ENCODE measurements around the gene MAN1C1.

Gene MAN1C1

DNA sequence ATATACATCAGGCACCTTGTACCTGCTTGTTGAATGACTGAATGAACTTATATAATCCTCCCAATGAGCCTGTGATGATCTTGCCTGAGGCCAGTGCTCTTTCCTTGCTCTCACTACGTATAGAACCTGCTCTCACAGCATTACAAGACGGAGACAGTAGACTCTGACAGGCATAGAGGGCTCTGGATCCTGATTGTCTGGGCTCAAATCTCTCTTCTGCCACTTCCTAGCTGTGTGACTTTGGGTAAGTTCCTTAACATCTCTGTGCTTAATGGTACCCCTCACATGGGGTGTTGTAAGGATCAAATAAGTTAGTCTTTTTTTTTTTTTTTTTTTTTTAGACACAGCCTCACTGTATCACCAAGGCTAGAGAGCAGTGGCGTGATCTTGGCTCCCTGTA lies 4.2 kb upstream of the MAN1C1 start:
- Histone ChIP-seq H2AFZ (ENCODE audit: low read depth, low read length) (no peak overlapping the region), H3K4me1 (ENCODE audit: low read length) (peaks cover 20% of the 10 kb centered on the region), H3K27ac (ENCODE audit: low read length) (no peak overlapping the region), H4K20me1 (ENCODE audit: insufficient read depth, low read length) (no peaks in the 10 kb centered on the region; the same call in 1 of the 2 replicates), H3K27me3 (ENCODE audit: low read depth, low read length) (peaks cover 60% of the 10 kb centered on the region), H3K79me2 (ENCODE audit: low read length) (no peaks in the 10 kb centered on the region), H3K9ac (ENCODE audit: low read length) (no peak overlapping the region), H3K4me2 (ENCODE audit: low read length) (no peak overlapping the region), H3K36me3 (replicated peaks; ENCODE audit: low read depth, low read length) (no peaks in the 10 kb centered on the region), H3K4me3 (ENCODE audit: low read length) (no peak overlapping the region), H3K9me3 (ENCODE audit: insufficient read depth, low read length) (no peaks in the 10 kb centered on the region)
- no peak for TF ChIP-seq EZH2phosphoT487 (IDR thresholded peaks at IDR 0.05; ENCODE audit: low read depth)
- TF ChIP-seq, protein P1, sequence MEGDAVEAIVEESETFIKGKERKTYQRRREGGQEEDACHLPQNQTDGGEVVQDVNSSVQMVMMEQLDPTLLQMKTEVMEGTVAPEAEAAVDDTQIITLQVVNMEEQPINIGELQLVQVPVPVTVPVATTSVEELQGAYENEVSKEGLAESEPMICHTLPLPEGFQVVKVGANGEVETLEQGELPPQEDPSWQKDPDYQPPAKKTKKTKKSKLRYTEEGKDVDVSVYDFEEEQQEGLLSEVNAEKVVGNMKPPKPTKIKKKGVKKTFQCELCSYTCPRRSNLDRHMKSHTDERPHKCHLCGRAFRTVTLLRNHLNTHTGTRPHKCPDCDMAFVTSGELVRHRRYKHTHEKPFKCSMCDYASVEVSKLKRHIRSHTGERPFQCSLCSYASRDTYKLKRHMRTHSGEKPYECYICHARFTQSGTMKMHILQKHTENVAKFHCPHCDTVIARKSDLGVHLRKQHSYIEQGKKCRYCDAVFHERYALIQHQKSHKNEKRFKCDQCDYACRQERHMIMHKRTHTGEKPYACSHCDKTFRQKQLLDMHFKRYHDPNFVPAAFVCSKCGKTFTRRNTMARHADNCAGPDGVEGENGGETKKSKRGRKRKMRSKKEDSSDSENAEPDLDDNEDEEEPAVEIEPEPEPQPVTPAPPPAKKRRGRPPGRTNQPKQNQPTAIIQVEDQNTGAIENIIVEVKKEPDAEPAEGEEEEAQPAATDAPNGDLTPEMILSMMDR (IDR thresholded peaks at IDR 0.05; ENCODE audit: low read depth, low read length): no peak

DNA sequence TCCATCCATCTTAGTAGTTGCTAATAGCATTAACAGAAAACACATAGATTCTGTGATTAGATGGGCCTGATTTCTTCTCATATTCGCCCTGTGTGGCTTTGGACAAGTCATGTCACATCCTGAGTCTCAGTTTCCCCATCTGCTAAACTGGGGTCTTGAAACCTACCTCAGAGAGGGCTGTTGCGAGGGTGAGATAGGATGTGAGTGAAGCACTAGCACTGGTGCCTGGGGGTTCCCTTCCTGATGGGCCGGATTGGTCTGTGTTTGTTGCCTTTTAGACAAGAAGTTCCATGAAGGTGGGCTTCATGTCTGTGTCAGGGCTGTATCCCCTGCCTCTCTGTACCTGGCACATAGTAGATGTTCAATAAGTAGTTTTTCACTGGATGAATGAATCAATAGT lies 3.5 kb upstream of the MAN1C1 start:
- H3K9me3 ChIP-seq (ENCODE audit: insufficient read depth, low read length): no peaks in the 10 kb centered on the region
- H3K36me3 ChIP-seq (replicated peaks; ENCODE audit: low read depth, low read length): no peaks in the 10 kb centered on the region
- no peak overlapping the region for H3K27ac ChIP-seq (ENCODE audit: low read length)
- H3K4me3 ChIP-seq (ENCODE audit: low read length): no peak overlapping the region
- TF ChIP-seq, protein P1 (IDR thresholded peaks at IDR 0.05; ENCODE audit: low read depth, low read length): no peak
- no peak for TF ChIP-seq EZH2phosphoT487 (IDR thresholded peaks at IDR 0.05; ENCODE audit: low read depth)
- no peak overlapping the region for H3K9ac ChIP-seq (ENCODE audit: low read length)
- H3K4me1 ChIP-seq (ENCODE audit: low read length): peaks cover 19% of the 10 kb centered on the region
- H3K27me3 ChIP-seq (ENCODE audit: low read depth, low read length): peaks cover 60% of the 10 kb centered on the region
- no peak overlapping the region for H3K4me2 ChIP-seq (ENCODE audit: low read length)
- no peaks in the 10 kb centered on the region; the same call in 1 of the 2 replicates for H4K20me1 ChIP-seq (ENCODE audit: insufficient read depth, low read length)
- no peaks in the 10 kb centered on the region for H3K79me2 ChIP-seq (ENCODE audit: low read length)
- H2AFZ ChIP-seq (ENCODE audit: low read depth, low read length): no peak overlapping the region

DNA sequence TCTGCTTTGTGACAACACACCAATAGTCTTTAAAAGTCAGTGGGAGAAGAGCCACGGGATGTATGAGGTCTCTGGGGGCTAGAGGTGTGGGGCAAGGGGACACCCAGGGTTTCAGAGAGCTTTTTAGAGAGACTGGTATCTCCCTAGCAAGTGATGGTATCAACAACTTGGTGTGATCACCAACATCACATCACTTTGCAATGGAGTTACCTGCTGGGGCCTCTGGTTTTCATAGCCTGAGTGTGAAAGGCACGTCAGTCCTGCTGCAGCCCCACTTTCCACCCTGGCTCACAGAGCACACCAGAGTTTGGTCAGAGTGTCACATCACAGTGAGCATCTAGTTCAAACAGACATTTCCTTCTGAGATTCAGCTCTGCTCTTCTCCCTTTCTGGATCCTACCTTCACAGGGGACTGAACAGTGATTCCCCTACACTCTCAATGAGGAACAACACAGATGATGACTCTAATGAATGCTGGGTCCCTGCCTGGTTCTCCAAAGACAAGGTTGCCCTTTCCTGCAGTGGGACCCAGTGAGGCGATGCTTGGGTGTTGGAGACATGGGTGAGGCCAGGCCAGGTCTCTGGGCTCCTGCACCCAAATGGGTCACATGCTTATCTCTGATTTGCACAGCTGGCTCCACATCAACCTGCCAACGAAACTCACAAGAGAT lies 2.0 kb upstream of the MAN1C1 start:
- TF ChIP-seq, protein P1 (IDR thresholded peaks at IDR 0.05; ENCODE audit: low read depth, low read length): no peak
- TF ChIP-seq EZH2phosphoT487 (IDR thresholded peaks at IDR 0.05; ENCODE audit: low read depth): no peak
- Histone ChIP-seq H3K36me3 (replicated peaks; ENCODE audit: low read depth, low read length) (no peaks in the 10 kb centered on the region), H2AFZ (ENCODE audit: low read depth, low read length) (no peak overlapping the region), H3K79me2 (ENCODE audit: low read length) (no peaks in the 10 kb centered on the region), H4K20me1 (ENCODE audit: insufficient read depth, low read length) (no peaks in the 10 kb centered on the region; the same call in 1 of the 2 replicates), H3K4me1 (ENCODE audit: low read length) (peaks cover 19% of the 10 kb centered on the region), H3K4me2 (ENCODE audit: low read length) (0 out of 2 replicates have a peak overlapping the region, but pooled peaks have one; percentile 77), H3K9me3 (ENCODE audit: insufficient read depth, low read length) (no peaks in the 10 kb centered on the region), H3K27ac (ENCODE audit: low read length) (no peak overlapping the region), H3K4me3 (ENCODE audit: low read length) (no peak overlapping the region), H3K9ac (ENCODE audit: low read length) (no peak overlapping the region), H3K27me3 (ENCODE audit: low read depth, low read length) (peaks cover 64% of the 10 kb centered on the region)

DNA sequence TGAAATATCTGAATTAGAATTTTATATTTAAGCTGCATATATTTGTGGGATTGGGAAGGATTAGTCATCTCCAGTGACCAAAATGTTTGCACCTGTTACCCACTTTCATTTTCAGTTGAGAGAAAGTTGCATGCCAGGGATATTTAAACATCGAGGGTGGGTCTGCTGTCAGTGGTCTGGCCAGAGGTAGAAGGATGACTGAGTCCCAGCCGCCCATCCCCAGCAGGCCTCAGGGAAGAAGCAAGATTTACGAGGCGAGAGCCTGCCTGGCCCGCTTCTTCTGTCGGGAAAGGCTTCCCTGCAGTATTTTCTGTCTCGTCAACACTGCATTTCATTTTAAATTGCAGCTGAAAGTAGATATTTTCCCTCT lies 1.4 kb upstream of the MAN1C1 start:
- Histone ChIP-seq H3K9ac (ENCODE audit: low read length) (no peak overlapping the region), H3K9me3 (ENCODE audit: insufficient read depth, low read length) (no peaks in the 10 kb centered on the region), H3K4me2 (ENCODE audit: low read length) (peak overlapping the region; percentile 77), H3K36me3 (replicated peaks; ENCODE audit: low read depth, low read length) (no peaks in the 10 kb centered on the region), H4K20me1 (ENCODE audit: insufficient read depth, low read length) (no peaks in the 10 kb centered on the region; the same call in 1 of the 2 replicates), H3K79me2 (ENCODE audit: low read length) (no peaks in the 10 kb centered on the region), H3K27me3 (ENCODE audit: low read depth, low read length) (peaks cover 64% of the 10 kb centered on the region), H3K4me1 (ENCODE audit: low read length) (peaks cover 19% of the 10 kb centered on the region), H3K4me3 (ENCODE audit: low read length) (no peak overlapping the region), H2AFZ (ENCODE audit: low read depth, low read length) (no peak overlapping the region), H3K27ac (ENCODE audit: low read length) (no peak overlapping the region)
- TF ChIP-seq, protein P1 (IDR thresholded peaks at IDR 0.05; ENCODE audit: low read depth, low read length): no peak
- TF ChIP-seq EZH2phosphoT487 (IDR thresholded peaks at IDR 0.05; ENCODE audit: low read depth): no peak

All from OCI-LY3 (cell line).